K562 (cell line): ENCODE results near the gene RALGPS1. TPM values are rescaled to one million over a fixed set of nuclear protein-coding genes. Genes with fewer than 3 reads are reported as not detected.

Experiments used
- ATF3 ChIP-seq, 2 experiments: fragments of 450-650 bp in 1 of 2; sonication (generic) in 1 of 2; formaldehyde crosslinking in 1 of 2; IDR thresholded peaks in 1 of 2; conservative IDR thresholded peaks in 1 of 2; 2 replicates each; pipeline versions ENCODE4 v1.6.1 to v1.8.1; 2016 to 2023; ENCODE audit warnings: mild to moderate bottlenecking in 2 of 2, moderate library complexity in 2 of 2, inconsistent platforms in 1 of 2, missing genetic modification reagents in 1 of 2
- CBFA2T3 ChIP-seq: fragments of 450-650 bp; IDR thresholded peaks from 2 replicates; pipeline ENCODE4 v1.6.1; 2017
- CTCFL ChIP-seq: IDR thresholded peaks from 2 replicates; pipeline ENCODE4 v1.6.1; 2011; ENCODE audit warnings: borderline replicate concordance, low read depth, mild to moderate bottlenecking, moderate library complexity, low read length; ENCODE audit not compliant: insufficient read depth, poor library complexity, severe bottlenecking
- GTF3C2 ChIP-seq: IDR thresholded peaks from 3 replicates; pipeline ENCODE4 v1.6.1; 2011; ENCODE audit warnings: borderline replicate concordance, mild to moderate bottlenecking, moderate library complexity; ENCODE audit not compliant: insufficient read length; ENCODE audit errors: extremely low read depth
- L3MBTL2 ChIP-seq: fragments of 450-650 bp; IDR thresholded peaks from 2 replicates; pipeline ENCODE4 v1.6.1; 2016; ENCODE audit warnings: mild to moderate bottlenecking, moderate library complexity
- MEF2A ChIP-seq: IDR thresholded peaks from 2 replicates; pipeline ENCODE4 v1.6.1; 2011; ENCODE audit warnings: low read depth, mild to moderate bottlenecking, low read length, moderate library complexity; ENCODE audit not compliant: control insufficient read depth
- MLX ChIP-seq, 2 experiments: fragments of 450-650 bp in 1 of 2; sonication (generic) in 1 of 2; formaldehyde crosslinking; conservative IDR thresholded peaks; 2 replicates each; pipeline versions ENCODE4 v1.4.0 to v1.8.1; 2020 to 2022; ENCODE audit warnings: mild to moderate bottlenecking in 1 of 2, missing genetic modification reagents in 1 of 2
- MYC ChIP-seq, 2 experiments: fragments of 250-450 bp in 1 of 2; sonication (Bioruptor Pico) in 1 of 2; IDR thresholded peaks; 2 replicates each; pipeline versions ENCODE4 v1.5.1 to v1.6.1; 2012 to 2021; ENCODE audit warnings: low read depth in 2 of 2, borderline replicate concordance in 1 of 2, improper control_type of control experiment in 1 of 2, low read length in 1 of 2, mild to moderate bottlenecking in 1 of 2, moderate library complexity in 1 of 2
- NEUROD1 ChIP-seq: fragments of 150-350 bp; IDR thresholded peaks from 2 replicates; pipeline ENCODE4 v1.6.1; 2014; ENCODE audit warnings: borderline replicate concordance, low read length, low read depth; ENCODE audit not compliant: partially characterized antibody
- POLR2AphosphoS2 ChIP-seq: IDR thresholded peaks from 2 replicates; pipeline ENCODE4 v1.6.1; 2012; ENCODE audit warnings: low read length, improper control_type of control experiment
- POLR2AphosphoS5 ChIP-seq: IDR thresholded peaks from 2 replicates; pipeline ENCODE4 v1.6.1; 2011; ENCODE audit warnings: mild to moderate bottlenecking, low read depth, low read length, moderate library complexity; ENCODE audit not compliant: control insufficient read depth, insufficient read depth
- SAP30 ChIP-seq: fragments of 200-600 bp; sonication (generic); IDR thresholded peaks from 2 replicates; pipeline ENCODE4 v1.6.1; 2012; ENCODE audit warnings: borderline replicate concordance, low read depth, mild to moderate bottlenecking, moderate library complexity, low read length, control low read depth, inconsistent platforms; ENCODE audit not compliant: insufficient read depth, poor library complexity, severe bottlenecking
- VEZF1 ChIP-seq: fragments of 200-800 bp; sonication (Bioruptor generic); IDR thresholded peaks from 2 replicates; pipeline ENCODE4 v1.6.1; 2017; ENCODE audit warnings: missing genetic modification characterization, missing compliant biosample characterization
- ZNF324 ChIP-seq: fragments of 250-450 bp; sonication (Bioruptor Pico); IDR thresholded peaks from 2 replicates; pipeline ENCODE4 v1.4.0; 2020; ENCODE audit warnings: mild to moderate bottlenecking
- ZNF696 ChIP-seq: fragments of 250-450 bp; sonication (Bioruptor Pico); conservative IDR thresholded peaks from 2 replicates; pipeline ENCODE4 v1.4.0; 2020; ENCODE audit warnings: mild to moderate bottlenecking, moderate library complexity
- ZNF830 ChIP-seq: fragments of 250-450 bp; sonication (Bioruptor Pico); IDR thresholded peaks from 2 replicates; pipeline ENCODE4 v1.5.0; 2021; ENCODE audit warnings: mild to moderate bottlenecking
- polyA plus RNA-seq, 8 experiments: library from polyadenylated mRNA; depleted of rRNA in 4 of 8; stranded (reverse) in 5 of 8; unstranded in 3 of 8; fragments of >200 nt; fragmentation: Nextera tagmentation in 2 of 8; fragmentation: Illumina TruSeq in 1 of 8; extraction: Ambion mirVana in 2 of 8; extraction: Trizol in 1 of 8; gene quantifications; 2 replicates each; pipeline versions ENCODE4 v1.2.1 to v1.2.3, GENCODE V29; 2011 to 2014; ENCODE audit warnings: inconsistent platforms in 1 of 8, missing spikeins in 1 of 8
- total RNA-seq, 7 experiments: library from RNA; depleted of rRNA in 6 of 7; stranded (reverse); fragments of >200 nt in 6 of 7; fragmentation: Illumina TruSeq in 2 of 7; extraction: Trizol in 2 of 7; gene quantifications; 2 replicates each; pipeline versions ENCODE4 v1.2.1 to v1.2.3, GENCODE V29; 2011 to 2021; ENCODE audit warnings: low replicate concordance in 1 of 7

RALGPS1 gene
- total and polyA plus RNA-seq, 9 of the 15 experiments (the other 6 are each of a cell fraction or from before 2014, with no cell fraction given): 0.04 to 2.6 (median 1.5) TPM

GRCh38 chr9:127187231-127187956 lies 272.8 kb downstream of the RALGPS1 start (continued):
- no peak for TF ChIP-seq GTF3C2
- no peak for TF ChIP-seq ZNF696 (CRISPR knock-in tag)
- TF ChIP-seq MLX (CRISPR knock-in tag; conservative IDR thresholded peaks at IDR 0.05): no peak
- no peak for TF ChIP-seq ZNF830
- no peak for TF ChIP-seq MEF2A
- TF ChIP-seq L3MBTL2: no peak
- TF ChIP-seq ZNF324: no peak
- TF ChIP-seq NEUROD1: peak; percentile 40
- 0 out of 2 replicates have a peak, but pooled peaks have one; percentile 14 for TF ChIP-seq VEZF1
- peak; percentile 75 for TF ChIP-seq ATF3 (IDR thresholded peaks at IDR 0.05)
- TF ChIP-seq ATF3 (CRISPR knock-in tag; conservative IDR thresholded peaks at IDR 0.05): no peak; the same call in 1 of the 2 replicates
- no peak for TF ChIP-seq CTCFL
- TF ChIP-seq CBFA2T3: peak; percentile 78
- 0 out of 2 replicates have a peak, but pooled peaks have one; percentile 32 for TF ChIP-seq POLR2AphosphoS5
- TF ChIP-seq POLR2AphosphoS2: no peak
- peak; percentile 51 for TF ChIP-seq MYC (IDR thresholded peaks at IDR 0.05; ENCODE audit: low read depth, low read length)
- no peak for TF ChIP-seq MYC (CRISPR knock-in tag; IDR thresholded peaks at IDR 0.05; ENCODE audit: borderline replicate concordance, low read depth)
- no peak for TF ChIP-seq SAP30
